DMS114 treated with DMSO at 0.1 percent for 48 hours (cell line): Measurements from ENCODE around the gene APBB2.

ENCODE experiments used
- DNase-seq: peaks from one replicate; lab custom pipeline; 2025; ENCODE audit not compliant: unreplicated experiment; lab: John Stamatoyannopoulos, UW

APBB2 gene

GRCh38 chr4:40875507-40876150, 338.7 kb downstream of the APBB2 start:
- DNase-seq = no peak

GRCh38 chr4:40874901-40875300, 339.4 kb downstream of the APBB2 start:
- no peak for DNase-seq

- no peak for DNase-seq
These were observed 340.0 kb downstream of the APBB2 start for GRCh38 chr4:40874331-40874730.

- DNase-seq = no peak
These were observed 342.6 kb downstream of the APBB2 start for GRCh38 chr4:40871695-40872250.

GRCh38 chr4:40870150-40870549, 344.2 kb downstream of the APBB2 start:
- DNase-seq = no peak

GRCh38 chr4:40865696-40866095, 348.6 kb downstream of the APBB2 start:
- no peak for DNase-seq

GRCh38 chr4:40864531-40864930, 349.8 kb downstream of the APBB2 start:
- DNase-seq = no peak

- no peak for DNase-seq
These were observed 355.4 kb downstream of the APBB2 start for GRCh38 chr4:40858962-40859361.

GRCh38 chr4:40857956-40858355, 356.4 kb downstream of the APBB2 start:
- DNase-seq = no peak

GRCh38 chr4:40856840-40857362, 357.4 kb downstream of the APBB2 start:
- DNase-seq = no peak

GRCh38 chr4:40856277-40856839, 358.0 kb downstream of the APBB2 start:
- DNase-seq = no peak

- DNase-seq = no peak
These were observed 363.8 kb downstream of the APBB2 start for GRCh38 chr4:40850496-40850895.

GRCh38 chr4:40848940-40849339, 365.4 kb downstream of the APBB2 start:
- DNase-seq = no peak

GRCh38 chr4:40848251-40848650, 366.1 kb downstream of the APBB2 start:
- no peak for DNase-seq

- no peak for DNase-seq
These were observed 367.8 kb downstream of the APBB2 start for GRCh38 chr4:40846532-40846931.

GRCh38 chr4:40845154-40845835, 369.0 kb downstream of the APBB2 start:
- no peak for DNase-seq

- DNase-seq = no peak
These were observed 370.1 kb downstream of the APBB2 start for GRCh38 chr4:40844261-40844660.

- DNase-seq = no peak
These were observed 370.6 kb downstream of the APBB2 start for GRCh38 chr4:40843696-40844095.

- no peak for DNase-seq
These were observed 371.5 kb downstream of the APBB2 start for GRCh38 chr4:40842725-40843423.

GRCh38 chr4:40842318-40842717, 372.0 kb downstream of the APBB2 start:
- DNase-seq = no peak

- DNase-seq = no peak
These were observed 373.3 kb downstream of the APBB2 start for GRCh38 chr4:40840985-40841571.
